ENCODE data around the gene TGM3. TPM values are rescaled to one million over a fixed set of nuclear protein-coding genes. Genes with fewer than 3 reads are reported as not detected.

Gene TGM3
- total and polyA plus RNA-seq, 2 of the 4 experiments (the other 2 are of a cell fraction) = not detected

- Histone ChIP-seq H3K18ac (ENCODE audit: low read depth, low read length) (no peak overlapping the region), H2BK15ac (ENCODE audit: low read depth, low read length) (no peak overlapping the region), H4K91ac (ENCODE audit: insufficient read depth, low read depth, low read length) (no peak overlapping the region), H3K36me3 (ENCODE audit: control insufficient read depth, insufficient read depth, low read length) (no peaks in the 10 kb centered on the region), H2BK5ac (ENCODE audit: low read depth, low read length, poor library complexity, severe bottlenecking) (no peak overlapping the region), H3K27me3 (ENCODE audit: control insufficient read depth, insufficient read depth, low read length) (peaks cover 4% of the 10 kb centered on the region; the same call in 1 of the 2 replicates), H4K5ac (ENCODE audit: low read depth, low read length) (no peak overlapping the region), H3K56ac (ENCODE audit: extremely low read depth, insufficient read depth, low read length) (no peak overlapping the region), H3K4me3 (ENCODE audit: insufficient read depth, low read depth, low read length) (no peak overlapping the region), H4K8ac (ENCODE audit: low read depth in 2 of 2, low read length in 2 of 2) (no peak overlapping the region), H3K9ac (ENCODE audit: low read depth, low read length) (no peak overlapping the region), H2AFZ (replicated peaks; ENCODE audit: low read length, poor library complexity) (no peak overlapping the region), H3K9me1 (ENCODE audit: insufficient read depth, low read length) (no peaks in the 10 kb centered on the region), H3K79me1 (ENCODE audit: low read depth in 1 of 2, low read length in 2 of 2) (no peaks in the 10 kb centered on the region), H3K4me2 (ENCODE audit: low read depth, low read length) (no peak overlapping the region), H3K4me1 (ENCODE audit: control insufficient read depth, insufficient read depth, low read length) (no peaks in the 10 kb centered on the region), H2BK120ac (ENCODE audit: low read depth, low read length) (no peak overlapping the region), H3K14ac (replicated peaks; ENCODE audit: low read depth, low read length) (no peak overlapping the region), H2AK5ac (ENCODE audit: low read depth, low read length) (no peak overlapping the region), H3K27ac (ENCODE audit: insufficient read depth, low read length) (no peak overlapping the region), H3K9me3 (ENCODE audit: control insufficient read depth, insufficient read depth, low read length) (no peaks in the 10 kb centered on the region), H2AK9ac (replicated peaks; ENCODE audit: low read depth, low read length, poor library complexity) (no peak overlapping the region), H2BK20ac (ENCODE audit: low read depth, low read length) (no peak overlapping the region), H3K4ac (ENCODE audit: low read depth, low read length) (no peak overlapping the region), H3K23ac (ENCODE audit: low read depth, low read length) (no peak overlapping the region), H4K20me1 (ENCODE audit: insufficient read depth, low read length) (no peaks in the 10 kb centered on the region)
- 40% methylated on average over 1 of the region's 2 CpGs; no CpG with 5 or more reads in 1 of the 2 experiments for WGBS, 2 experiments (ENCODE audit: extremely low coverage in 2 of 2, insufficient read length in 1 of 2)
- intact Hi-C loops (cut with micrococcal nuclease) (no loop called here), dilution Hi-C loops (cut with HindIII; ENCODE audit: low sequenced_read_pairs, unreplicated experiment) (no loop called here), in situ Hi-C loops (cut with MboI; ENCODE audit: low sequenced_read_pairs) (no loop called here)
- DNase-seq = no peak
- ChIA-PET POLR2A (ENCODE audit: unreplicated experiment) (no interaction called here), CTCF (interaction anchor here (0.9 kb wide), 1 partner anchor 78 kb away, joined by 3 read pairs; no protein-coding TSS in a partner anchor)
- no peak for ATAC-seq (ENCODE audit: low read depth)
- TF ChIP-seq CHD1 (IDR thresholded peaks at IDR 0.05; ENCODE audit: low read depth, low read length) (no peak), RAD21 (IDR thresholded peaks at IDR 0.05; ENCODE audit: low read length) (no peak), RCOR1 (IDR thresholded peaks at IDR 0.05; ENCODE audit: insufficient replicate concordance, low read length) (no peak), CEBPB (IDR thresholded peaks at IDR 0.05; ENCODE audit: low read depth, low read length) (no peak)
- BruUV-seq (replicated peaks) = no TSS peak
These were observed 10.6 kb upstream of the TGM3 start for GRCh38 chr20:2285193-2285592.
